Fibroblast of mammary gland (primary cell): ENCODE results near the gene ABCG1.
A peak's percentile ranks its signal among the peaks of the same experiment; 100 is the strongest.

Experiments used
- DNase-seq: peaks from one replicate; pipeline ENCODE4 v3.0.0-alpha.2; 2010; ENCODE audit warnings: low read depth
- H3K4me3 ChIP-seq: 2 replicates; pipeline ENCODE4 v1.5.1; 2011; ENCODE audit warnings: low read depth, mild to moderate bottlenecking, low read length, moderate library complexity; ENCODE audit not compliant: control insufficient read depth
- CTCF ChIP-seq: conservative IDR thresholded peaks from 2 replicates; pipeline ENCODE4 v1.5.1; 2011; ENCODE audit warnings: low read depth, low read length, inconsistent platforms; ENCODE audit not compliant: control insufficient read depth, insufficient read depth

ABCG1 gene

GRCh38 chr21:42199868-42200463, 19.0 kb upstream of the ABCG1 start:
- no peak for TF ChIP-seq CTCF
- peak; percentile 38 for DNase-seq
- no peak overlapping the region for H3K4me3 ChIP-seq

GRCh38 chr21:42200906-42201614, 17.9 kb upstream of the ABCG1 start:
- no peak overlapping the region for H3K4me3 ChIP-seq
- no peak for DNase-seq
- no peak for TF ChIP-seq CTCF

- no peak for TF ChIP-seq CTCF
- no peak overlapping the region for H3K4me3 ChIP-seq
- DNase-seq: no peak
Observed at GRCh38 chr21:42201615-42202161, 17.3 kb upstream of the ABCG1 start.

- DNase-seq: no peak
- no peak for TF ChIP-seq CTCF
- no peak overlapping the region for H3K4me3 ChIP-seq
Observed at GRCh38 chr21:42202321-42202720, 16.6 kb upstream of the ABCG1 start.

- H3K4me3 ChIP-seq: no peak overlapping the region
- DNase-seq: no peak
- no peak for TF ChIP-seq CTCF
Observed at GRCh38 chr21:42203321-42203720, 15.6 kb upstream of the ABCG1 start.

- H3K4me3 ChIP-seq: no peak overlapping the region
- DNase-seq: no peak
- TF ChIP-seq CTCF: no peak
Observed at GRCh38 chr21:42203936-42204335, 15.0 kb upstream of the ABCG1 start.
